COR-L47 (cell line): ENCODE data around the gene TRMT10C.
"Not testable (repeated sequence)": the region's sequence is repeated elsewhere in the genome, so short reads cannot be mapped to it uniquely, and the experiment has no call there.

Experiments
- DNase-seq: peaks from one replicate; lab custom pipeline; 2025; lab: John Stamatoyannopoulos, UW

The TRMT10C gene

DNA sequence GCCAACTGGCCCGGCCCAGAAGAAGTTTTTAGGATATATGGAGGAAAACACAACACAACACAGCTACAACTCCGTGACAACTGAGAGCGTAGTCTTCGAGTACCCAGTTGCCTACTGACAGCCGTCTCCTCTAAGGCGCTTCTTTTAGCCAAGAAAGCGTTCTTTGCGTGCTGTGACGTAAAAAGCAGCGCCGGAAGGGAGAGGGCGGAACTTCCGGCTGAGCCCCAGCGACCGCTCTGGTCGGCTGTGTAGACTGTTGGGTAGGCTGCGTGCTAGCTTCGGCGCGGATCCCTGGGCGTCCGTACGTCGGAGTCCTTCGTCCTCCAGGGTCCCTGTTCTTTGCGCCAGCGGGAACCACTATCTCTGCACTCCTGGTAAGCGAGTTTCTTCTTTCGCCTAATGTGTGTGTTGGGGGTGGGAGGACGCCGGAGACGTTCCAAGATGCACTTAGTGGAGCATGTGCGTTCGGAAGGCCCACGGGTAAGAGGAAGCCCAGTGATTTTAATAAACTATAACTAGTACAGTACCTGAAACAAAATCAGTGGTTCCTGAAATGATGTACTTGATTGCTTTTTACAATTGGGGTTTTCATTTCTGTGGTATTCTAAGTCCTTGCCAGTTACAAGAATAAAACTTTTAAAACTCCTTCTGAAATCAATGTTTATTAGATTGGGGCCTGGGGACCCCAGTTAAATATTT, at the start of gene TRMT10C:
Gene TRMT10C (plus strand): TSS at position 239 of the 699 bp plus-strand sequence. CDS start 2,914 bp downstream, outside the sequence.
- peak; percentile 92 for DNase-seq

DNA sequence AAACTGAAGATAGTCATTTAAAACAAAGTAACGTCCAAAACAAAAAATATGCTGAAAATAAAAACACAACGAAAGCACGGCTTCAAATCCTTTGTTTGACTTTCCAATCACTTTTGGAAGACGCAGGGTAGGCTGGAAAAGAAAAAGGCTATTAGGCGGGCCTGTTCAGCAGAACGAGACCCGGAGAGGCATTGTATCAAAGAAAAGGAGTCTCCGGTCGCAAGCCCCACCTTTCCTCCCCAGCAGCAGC, 49.3 kb upstream of the TRMT10C start:
- DNase-seq: no peak

DNA sequence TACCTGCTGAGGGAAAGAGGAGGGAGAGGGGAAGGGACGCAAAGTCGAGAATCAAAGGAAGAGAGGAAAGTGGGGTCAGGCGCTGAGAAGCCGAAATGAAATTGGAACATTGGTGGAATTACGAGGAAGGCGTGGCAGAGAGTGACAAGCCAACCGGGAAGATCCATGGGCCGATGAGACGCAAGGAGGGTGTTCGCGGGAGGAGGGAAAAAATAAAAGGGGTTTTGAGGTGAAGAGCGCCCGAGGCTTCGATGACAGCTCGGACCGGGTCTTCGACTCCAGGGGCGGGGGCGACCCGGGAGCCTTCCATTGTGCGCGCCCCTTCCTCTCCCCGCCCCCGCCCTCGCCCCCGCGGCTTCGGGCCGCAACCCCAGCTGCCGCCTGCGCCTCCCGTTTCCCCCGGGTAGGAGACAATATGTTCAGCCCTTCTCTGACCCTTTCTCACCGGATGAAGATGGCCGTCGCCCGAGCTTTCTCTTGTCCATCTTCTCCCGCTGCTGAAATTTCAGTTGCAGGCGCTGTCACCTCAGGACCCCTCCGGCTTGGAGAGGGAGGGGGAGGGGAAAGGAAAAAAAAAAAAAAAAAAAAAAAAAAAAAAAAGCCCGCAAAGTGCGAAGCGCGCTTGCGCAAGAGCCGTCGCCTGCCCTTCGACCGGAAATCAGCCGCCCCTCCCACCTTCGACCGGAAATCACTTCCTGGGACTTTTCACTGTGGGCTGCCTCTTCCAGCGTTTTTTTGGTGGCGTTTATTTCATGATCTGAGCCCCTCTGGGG, 48.8 kb upstream of the TRMT10C start, which contains the start of gene SENP7:
Gene SENP7 (minus strand): TSS at position 567 of the 773 bp plus-strand sequence. CDS start 82 bp downstream, at position 485.
- peak; percentile 87 for DNase-seq

DNA sequence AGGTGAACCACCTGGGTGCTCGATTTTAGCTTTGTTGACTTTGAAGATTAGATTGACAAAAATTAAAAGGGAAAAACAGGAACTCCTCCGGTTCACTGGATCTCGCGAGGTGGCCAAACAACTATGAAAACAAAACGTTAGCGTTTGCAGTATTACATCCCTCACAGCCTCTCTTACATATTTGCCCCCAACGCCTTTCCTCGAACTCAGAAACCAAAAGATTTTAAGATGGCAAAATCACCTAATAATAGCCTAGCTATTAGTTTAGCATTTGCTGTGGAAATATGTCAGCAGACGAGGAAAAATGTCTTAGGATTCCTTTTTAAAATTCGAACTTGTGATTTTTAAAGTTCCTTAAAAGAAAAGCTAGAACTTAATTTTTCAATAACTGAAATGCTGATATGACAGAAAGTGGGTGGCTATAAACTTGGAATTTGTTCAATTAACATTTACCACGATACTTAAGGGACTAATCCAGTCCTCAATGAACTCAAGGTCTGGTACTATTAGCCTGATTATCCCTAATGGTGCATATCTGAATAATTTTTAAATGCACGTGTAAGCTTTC, 48.2 kb upstream of the TRMT10C start:
- no peak for DNase-seq

- DNase-seq: no peak
These were observed 43.2 kb upstream of the TRMT10C start for GRCh38 chr3:101518421-101518871.

GRCh38 chr3:101519685-101520365, 41.8 kb upstream of the TRMT10C start:
- DNase-seq: no peak

- peak; percentile 8 for DNase-seq
These were observed 40.4 kb upstream of the TRMT10C start for GRCh38 chr3:101521211-101521701.

GRCh38 chr3:101527441-101527840, 34.2 kb upstream of the TRMT10C start:
- no peak for DNase-seq

- no peak for DNase-seq
These were observed 33.8 kb upstream of the TRMT10C start for GRCh38 chr3:101527906-101528305.

DNA sequence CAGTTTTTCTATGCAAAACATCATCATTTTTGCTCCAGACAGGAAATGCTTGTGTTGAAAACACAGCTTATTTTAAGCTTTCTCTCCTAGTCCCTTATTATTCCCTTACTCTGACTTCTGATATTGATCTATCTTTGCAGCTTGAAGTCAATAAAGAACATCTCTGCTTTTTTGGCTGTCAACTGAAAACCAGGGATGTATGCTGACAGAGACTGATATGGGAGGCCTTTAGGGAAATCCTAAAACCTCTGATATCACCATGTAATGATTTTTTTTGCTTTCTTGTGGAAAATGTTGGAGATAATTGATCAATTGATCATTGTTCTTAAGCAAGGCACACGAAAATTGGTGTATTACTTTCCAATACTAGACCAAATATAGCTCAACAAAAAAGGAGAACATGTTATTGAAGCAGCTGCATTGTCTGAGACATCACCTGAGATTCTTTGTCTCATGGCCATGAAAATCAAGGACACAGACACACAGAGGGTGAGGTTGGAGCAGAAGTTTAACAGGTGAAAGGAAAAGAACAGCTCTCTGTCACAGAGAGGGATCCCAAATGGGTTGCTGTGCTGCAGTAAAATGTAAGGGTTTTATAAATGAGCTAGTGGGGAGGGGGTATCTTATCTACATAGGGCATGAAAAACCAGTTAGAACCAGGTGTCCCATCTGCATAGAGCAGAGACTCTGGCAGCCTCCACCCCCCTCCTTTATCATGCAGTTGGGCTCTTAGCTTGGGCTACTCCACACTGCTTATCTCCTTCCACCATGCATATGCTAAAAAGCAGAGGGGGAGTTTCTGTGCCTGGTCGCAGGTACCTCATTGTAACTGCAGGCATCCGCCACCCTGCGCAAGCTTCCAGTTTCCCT, 31.6 kb upstream of the TRMT10C start:
- no peak for DNase-seq

- DNase-seq: no peak
These were observed 31.0 kb upstream of the TRMT10C start for GRCh38 chr3:101530686-101531047.

- no peak for DNase-seq
These were observed 30.1 kb upstream of the TRMT10C start for GRCh38 chr3:101531473-101532086.

DNA sequence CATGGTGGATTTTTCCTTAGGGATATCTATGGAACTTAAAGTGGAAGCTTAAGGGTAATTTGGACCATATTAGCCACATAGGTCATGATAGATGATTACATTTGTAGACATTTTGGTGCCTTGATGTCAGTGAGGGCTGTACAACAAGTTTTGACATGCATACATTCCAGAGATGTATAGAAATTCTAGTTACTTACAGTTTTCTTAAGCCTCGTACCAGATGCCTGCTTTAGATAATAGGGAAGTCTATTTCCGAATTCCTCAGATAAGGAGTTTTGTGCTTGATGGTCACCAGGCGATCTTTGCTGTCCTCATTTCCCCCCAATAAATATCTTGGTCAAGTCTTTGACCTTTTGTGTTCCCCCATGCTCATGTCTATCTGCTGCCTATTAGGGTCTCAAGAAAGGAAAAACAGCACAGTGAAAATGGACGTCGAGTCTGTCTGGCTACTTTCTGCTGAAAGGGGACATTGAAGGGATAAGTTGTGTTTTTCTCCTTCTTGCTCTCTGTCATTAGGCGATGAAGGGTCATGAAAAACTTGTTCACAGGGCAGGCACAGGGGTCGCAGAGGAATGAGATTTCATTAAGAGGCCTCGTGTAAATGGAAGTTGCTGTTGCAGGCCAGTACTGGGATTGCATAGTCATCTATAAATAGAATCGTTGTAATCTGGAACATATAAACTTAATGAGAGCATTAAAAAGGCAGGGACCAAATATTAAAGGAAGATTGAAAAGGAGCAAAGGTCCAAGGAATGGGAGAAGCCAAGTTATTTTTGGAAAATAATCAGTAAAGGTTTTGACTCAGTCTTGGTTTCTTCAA, 28.7 kb upstream of the TRMT10C start:
- DNase-seq: no peak

DNA sequence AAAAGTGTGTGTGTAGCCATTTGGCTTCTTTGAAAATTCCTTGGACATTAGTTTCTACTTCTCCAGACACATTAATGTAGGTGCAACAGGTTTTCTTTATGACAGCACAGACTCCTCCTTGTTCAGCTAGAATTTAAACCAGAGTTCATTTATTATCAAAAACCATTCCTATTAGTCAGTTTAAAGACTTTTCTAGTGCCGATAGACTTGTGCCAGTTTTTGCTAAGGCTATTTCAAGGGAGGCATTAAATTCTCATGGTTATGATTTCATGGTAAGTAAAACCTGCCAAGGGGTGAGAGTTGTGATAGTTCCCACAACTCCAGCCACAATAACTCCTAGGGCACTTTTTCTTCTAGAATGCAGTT, 28.1 kb upstream of the TRMT10C start:
- no peak for DNase-seq

GRCh38 chr3:101535221-101535620, 26.4 kb upstream of the TRMT10C start:
- no peak for DNase-seq

DNA sequence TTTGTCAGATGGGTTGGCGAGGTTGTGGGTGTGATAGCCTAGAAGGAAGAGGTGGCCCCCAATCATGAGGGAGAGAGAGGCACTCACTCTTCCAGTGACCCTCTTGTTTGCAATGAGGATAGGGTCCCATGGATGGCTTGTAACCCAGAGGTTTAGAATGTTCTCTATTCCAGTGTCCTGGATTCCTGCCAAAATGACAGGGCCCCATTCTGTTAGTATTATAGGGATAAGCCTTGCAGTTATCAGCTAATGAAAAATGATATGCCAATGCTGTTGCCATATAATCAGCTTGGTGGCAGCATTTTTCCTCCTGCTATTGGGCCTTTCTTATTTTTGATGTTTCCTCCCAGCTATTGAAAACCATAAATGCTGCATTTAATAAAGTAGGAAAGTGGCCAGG, 25.4 kb upstream of the TRMT10C start:
- no peak for DNase-seq

- not testable (repeated sequence) for DNase-seq
These were observed 24.7 kb upstream of the TRMT10C start for GRCh38 chr3:101536955-101537354.

- no peak for DNase-seq
These were observed 18.7 kb upstream of the TRMT10C start for GRCh38 chr3:101542957-101543356.

DNA sequence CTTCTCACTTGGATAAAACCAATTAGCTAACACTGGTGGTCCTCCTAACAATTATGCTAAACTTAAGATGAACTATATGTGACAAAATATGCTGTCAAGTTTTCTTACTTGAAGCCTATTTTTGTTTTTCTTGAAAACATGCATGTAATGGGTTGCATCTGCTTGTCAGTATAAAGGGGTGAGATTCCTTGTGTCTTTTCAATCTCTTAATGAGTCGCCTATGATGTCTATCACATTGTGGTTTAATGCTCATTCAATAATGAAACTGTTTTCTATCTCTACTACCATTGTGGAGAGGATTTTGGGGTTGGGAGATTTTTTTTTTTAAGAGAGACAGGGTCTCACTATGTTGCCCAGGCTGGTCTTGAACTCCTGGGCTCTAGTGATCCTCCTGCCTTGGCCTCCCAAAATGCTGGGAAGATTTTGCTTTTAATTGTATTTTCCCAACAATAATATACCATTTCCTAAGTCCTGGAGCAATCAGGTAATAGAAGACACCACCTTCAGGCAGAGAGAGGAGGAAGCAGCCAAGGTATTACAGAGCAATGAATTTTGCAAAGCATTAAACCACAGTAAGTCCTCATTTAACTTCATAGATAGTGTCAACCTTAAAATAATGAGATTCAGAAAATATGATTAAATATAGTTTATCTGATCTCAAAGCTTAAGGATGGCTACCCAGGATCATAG, 17.4 kb upstream of the TRMT10C start:
- DNase-seq: no peak
